GM18519 (cell line): ENCODE data around the gene LEPR.

ENCODE experiments used
- ATAC-seq: cut with Tn5 transposase; IDR thresholded peaks from one replicate; pipeline ENCODE4 v1.9.1; 2021; ENCODE audit warnings: mild to moderate bottlenecking, moderate library complexity; ENCODE audit not compliant: unreplicated experiment, low FRiP score

LEPR gene

GRCh38 chr1:65407877-65408276, 12.6 kb upstream of the LEPR start:
- no peak for ATAC-seq

- no peak for ATAC-seq
Measured at GRCh38 chr1:65409314-65409713, 11.2 kb upstream of the LEPR start.

GRCh38 chr1:65409816-65410326, 10.6 kb upstream of the LEPR start:
- no peak for ATAC-seq

GRCh38 chr1:65412256-65412983, 8.0 kb upstream of the LEPR start:
- ATAC-seq = no peak

- no peak for ATAC-seq
Measured at GRCh38 chr1:65412984-65413375, 7.5 kb upstream of the LEPR start.

GRCh38 chr1:65414538-65414937, 5.9 kb upstream of the LEPR start:
- ATAC-seq = no peak

- ATAC-seq = no peak
Measured at GRCh38 chr1:65416767-65417166, 3.7 kb upstream of the LEPR start.

- ATAC-seq = no peak
Measured at GRCh38 chr1:65417729-65418128, 2.7 kb upstream of the LEPR start.

GRCh38 chr1:65418522-65419185, 1.8 kb upstream of the LEPR start:
- no peak for ATAC-seq

GRCh38 chr1:65419681-65420589, 533 bp upstream of the LEPR start:
- peak; percentile 92 for ATAC-seq

- ATAC-seq = no peak
Measured at GRCh38 chr1:65421351-65422025, 1.0 kb downstream of the LEPR start.

GRCh38 chr1:65422241-65423203, 2.1 kb downstream of the LEPR start:
- no peak for ATAC-seq

- ATAC-seq = no peak
Measured at GRCh38 chr1:65423884-65424572, 3.6 kb downstream of the LEPR start.

- no peak for ATAC-seq
Measured at GRCh38 chr1:65424573-65424889, 4.1 kb downstream of the LEPR start.

- ATAC-seq = no peak
Measured at GRCh38 chr1:65425006-65425405, 4.5 kb downstream of the LEPR start.

- no peak for ATAC-seq
Measured at GRCh38 chr1:65425697-65426096, 5.2 kb downstream of the LEPR start.

GRCh38 chr1:65429078-65429477, 8.6 kb downstream of the LEPR start:
- no peak for ATAC-seq

GRCh38 chr1:65429806-65430205, 9.3 kb downstream of the LEPR start:
- no peak for ATAC-seq
